DMS79 treated with DMSO at 0.1 percent for 48 hours (cell line): ENCODE measurements around the gene PEBP1.

Source experiments
- DNase-seq: peaks from one replicate; lab custom pipeline; 2025; lab: John Stamatoyannopoulos, UW

PEBP1 gene

DNA sequence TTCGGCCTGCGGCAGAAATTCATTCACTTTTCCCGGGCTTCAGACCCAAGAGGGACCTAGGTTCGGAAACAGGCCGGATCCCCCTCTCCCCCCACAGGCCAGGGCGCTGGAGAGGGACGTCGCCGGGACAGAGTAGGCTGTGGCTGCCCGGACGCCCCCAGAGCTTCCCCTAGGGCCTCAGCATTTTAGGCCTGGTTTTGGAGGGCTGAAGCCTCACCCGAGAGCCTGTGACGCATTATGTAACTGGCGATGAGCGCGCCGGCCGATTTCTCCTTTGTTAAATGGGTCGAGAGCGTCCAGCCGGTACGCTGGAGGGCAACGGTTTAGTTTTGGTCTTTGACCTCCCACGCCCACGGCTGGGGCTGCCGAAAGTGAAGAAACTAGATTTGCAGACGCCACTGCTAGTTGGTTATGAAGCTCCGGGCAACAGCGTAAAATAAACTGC is 657 bp downstream of the PEBP1 start:
- peak; percentile 5 for DNase-seq

DNA sequence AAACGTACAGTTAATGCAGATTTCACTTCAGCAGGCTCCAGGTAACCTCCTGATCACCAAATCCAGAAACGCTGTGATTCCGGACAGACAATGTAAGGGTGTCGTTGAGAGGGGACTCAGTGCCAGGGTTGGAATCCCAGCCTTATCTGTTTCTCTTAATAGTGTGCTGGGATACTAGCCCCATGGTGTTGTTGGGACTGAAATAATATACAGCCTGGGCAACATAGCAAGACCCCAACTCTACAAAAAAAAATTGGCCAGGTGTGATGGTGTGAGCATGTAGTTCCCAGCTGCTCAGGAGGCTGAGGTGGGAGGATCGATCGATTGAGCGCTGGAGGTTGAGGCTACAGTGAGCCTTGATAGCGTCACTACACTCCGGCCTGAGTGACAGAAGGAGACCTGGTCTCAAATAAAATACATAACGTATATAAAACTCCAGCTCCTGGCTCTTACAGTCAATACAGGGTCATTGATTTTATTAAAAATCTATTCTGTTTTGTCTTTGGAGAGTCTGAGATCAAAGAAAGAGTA is 1.3 kb downstream of the PEBP1 start:
- no peak for DNase-seq

DNA sequence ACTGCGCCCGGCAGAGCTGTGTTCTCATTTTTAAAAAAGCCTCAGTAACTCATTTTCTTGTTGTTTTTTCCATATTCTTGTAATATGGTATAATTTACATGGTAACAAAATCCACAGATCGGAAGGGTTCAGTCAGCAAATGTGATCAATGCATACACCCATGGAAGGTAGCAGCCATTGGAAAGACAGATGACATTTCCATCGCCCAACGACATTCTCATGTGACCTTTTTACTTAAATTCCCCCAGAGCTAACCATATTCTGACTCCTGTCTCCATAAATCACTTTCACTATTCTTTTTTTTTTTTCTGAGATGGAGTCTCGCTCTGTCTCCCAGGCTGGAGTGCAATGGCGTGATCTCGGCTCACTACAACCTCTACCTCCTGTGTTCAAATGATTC is 4.9 kb downstream of the PEBP1 start:
- no peak for DNase-seq

DNA sequence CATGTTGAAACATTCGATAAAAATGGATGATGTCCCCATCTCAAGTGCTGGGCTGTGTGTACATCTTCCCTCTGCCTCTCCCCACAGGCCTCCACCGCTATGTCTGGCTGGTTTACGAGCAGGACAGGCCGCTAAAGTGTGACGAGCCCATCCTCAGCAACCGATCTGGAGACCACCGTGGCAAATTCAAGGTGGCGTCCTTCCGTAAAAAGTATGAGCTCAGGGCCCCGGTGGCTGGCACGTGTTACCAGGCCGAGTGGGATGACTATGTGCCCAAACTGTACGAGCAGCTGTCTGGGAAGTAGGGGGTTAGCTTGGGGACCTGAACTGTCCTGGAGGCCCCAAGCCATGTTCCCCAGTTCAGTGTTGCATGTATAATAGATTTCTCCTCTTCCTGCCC is 8.6 kb downstream of the PEBP1 start:
- no peak for DNase-seq

DNA sequence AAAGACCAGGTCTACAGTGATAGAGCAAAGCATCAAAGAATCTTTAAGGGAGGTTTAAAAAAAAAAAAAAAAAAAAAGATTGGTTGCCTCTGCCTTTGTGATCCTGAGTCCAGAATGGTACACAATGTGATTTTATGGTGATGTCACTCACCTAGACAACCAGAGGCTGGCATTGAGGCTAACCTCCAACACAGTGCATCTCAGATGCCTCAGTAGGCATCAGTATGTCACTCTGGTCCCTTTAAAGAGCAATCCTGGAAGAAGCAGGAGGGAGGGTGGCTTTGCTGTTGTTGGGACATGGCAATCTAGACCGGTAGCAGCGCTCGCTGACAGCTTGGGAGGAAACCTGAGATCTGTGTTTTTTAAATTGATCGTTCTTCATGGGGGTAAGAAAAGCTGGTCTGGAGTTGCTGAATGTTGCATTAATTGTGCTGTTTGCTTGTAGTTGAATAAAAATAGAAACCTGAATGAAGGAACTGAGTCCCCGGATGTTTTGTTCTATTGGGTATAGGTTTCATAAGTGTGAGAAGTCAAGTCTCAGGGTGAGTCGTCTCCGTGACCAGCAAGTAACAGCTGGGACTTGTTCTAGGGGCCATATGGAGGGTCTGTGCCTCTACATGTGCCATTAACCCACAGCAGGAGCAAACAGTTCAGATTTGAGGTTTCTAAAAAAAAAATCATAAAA is 9.3 kb downstream of the PEBP1 start:
- no peak for DNase-seq

DNA sequence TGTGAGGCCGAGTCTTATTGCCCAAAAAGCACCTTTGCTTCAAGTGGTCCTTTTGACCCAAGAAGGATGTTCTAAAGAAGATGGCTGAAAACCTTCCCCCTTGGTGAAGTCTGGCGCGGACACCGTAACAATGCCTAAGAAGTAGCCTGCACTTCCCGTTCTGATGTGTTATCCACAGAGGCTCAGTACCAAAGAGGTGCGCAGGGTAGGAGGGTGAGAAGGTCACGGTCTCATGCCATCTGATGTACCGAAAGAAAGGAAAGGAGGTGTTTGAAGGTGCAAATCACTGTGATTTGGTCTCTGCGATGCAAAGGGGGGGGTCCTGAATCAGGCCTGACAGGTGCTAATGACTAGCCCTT is 9.9 kb downstream of the PEBP1 start:
- no peak for DNase-seq

DNA sequence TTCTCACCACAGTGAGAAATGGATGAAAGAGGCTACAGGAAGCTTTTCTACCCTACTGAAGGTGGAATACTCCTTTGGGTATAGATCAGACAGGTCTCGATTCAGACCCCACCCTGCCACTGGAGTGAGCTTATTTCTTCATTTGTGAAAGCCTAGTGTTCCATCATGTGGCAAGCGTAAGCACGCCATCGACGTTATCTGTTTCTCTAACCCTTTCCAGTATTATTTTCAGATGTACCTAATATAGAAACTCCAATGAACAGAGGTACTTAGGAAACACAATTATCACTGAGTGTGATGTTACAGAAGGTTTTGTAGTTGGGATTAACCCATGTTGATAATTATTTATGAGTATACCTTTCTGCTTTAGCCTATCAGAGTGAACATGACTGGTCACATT is 12.4 kb downstream of the PEBP1 start:
- DNase-seq: no peak

DNA sequence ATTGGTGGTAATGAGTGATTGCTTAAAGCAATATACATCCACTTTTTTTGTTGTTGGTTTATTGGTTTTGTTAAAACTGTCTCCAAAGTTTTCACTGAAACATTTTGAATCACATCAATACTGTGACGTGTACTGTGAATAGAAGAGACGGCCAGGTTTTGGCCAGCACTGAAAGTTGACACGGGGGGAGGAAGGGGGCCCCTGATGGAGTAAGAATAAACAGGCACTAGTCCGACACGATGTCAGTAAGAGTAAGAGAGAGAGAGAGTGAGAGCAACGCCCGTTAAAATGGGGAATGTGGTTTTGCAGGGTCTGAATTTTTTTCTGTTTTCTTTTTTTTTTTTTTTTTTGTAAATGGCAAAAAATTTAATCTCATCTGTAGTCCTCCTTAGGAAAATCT is 14.7 kb downstream of the PEBP1 start:
- no peak for DNase-seq

DNA sequence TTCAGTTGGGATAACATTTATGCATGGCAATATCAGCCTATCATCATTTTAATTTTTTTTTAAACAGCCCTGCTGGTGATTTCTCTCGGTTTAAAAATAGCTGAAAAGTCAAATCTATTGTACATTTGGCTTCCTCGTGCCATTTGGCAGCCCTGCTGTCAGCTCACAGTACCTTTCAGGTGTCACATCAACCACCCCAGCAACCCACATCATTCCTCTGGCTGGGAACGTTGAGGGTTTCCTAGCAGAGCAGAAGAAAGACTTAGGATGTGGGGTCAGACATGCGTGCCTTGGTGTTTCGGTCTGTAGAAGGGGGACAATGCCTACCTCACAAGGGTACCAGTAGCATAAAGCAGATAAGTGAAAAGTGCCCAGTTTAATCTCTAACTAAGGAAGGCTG is 15.8 kb downstream of the PEBP1 start:
- DNase-seq: no peak

DNA sequence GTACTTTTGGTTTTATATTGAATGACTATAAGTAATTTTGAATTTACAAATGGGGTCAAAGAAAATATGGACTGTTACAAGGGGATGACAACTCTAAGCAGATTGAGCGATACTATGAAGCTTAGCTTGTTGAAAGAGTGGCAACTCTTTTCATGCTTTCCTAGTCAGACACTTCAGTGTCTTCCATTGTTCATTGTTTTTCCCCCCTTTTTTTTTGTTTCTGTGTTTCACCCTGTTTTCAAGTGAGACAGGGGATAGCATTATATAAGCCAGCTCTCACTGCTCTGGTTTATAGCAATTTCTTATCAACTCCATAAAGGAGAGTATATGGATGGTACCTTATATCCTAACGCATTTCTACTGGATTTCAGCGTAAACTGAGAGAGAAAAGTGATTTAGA is 24.6 kb downstream of the PEBP1 start:
- no peak for DNase-seq

DNA sequence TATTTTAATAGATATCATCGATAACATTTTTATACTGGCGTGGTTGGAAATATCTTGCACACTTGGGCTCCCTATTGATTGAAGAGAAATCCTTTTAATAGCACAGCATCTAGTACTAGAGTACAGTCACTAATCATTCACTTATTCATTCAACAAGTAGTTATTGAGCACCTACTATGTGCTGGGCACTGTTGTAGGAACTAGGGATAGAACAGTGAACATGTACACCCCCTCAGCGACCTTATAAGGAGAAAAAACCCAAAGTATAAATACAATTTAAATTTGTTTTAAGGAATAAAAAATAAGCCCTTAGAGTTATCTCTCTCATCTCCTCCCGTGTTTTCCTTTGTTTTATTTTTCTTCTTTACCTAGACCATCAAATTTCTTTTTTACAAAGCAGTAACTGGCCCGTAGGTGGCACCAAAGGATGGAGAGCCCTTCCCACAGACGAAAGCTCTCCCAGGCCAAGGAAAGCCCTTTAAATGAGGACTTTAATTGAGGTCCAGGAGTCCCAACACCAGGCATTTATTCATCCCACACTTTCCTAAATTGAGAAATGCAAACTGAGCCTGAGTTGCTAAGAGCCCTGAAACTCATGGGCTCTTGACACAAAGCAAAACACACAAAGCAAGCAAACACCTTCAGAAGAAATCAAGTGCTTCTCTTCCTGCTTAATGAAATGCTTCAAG is 29.0 kb downstream of the PEBP1 start:
- peak; percentile 15 for DNase-seq

DNA sequence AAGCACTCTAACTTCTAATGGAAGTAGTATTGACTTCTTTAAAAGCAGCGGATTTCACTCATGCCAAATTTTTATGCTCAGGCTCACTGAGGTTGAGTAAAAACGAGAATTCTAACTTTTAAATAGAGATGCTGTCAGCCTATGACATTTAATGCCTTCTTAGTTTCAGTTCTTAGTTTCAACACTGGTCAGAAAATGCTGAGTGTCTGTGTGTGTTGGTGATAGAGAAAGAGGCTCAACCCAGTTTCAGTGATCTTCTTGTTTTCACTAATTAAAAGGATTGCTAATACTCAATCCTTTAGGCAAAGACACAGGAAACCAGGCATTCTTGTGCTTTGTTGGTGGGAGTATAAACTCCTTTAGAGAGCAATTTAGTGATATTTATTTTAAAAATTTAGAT is 31.0 kb downstream of the PEBP1 start:
- DNase-seq: no peak

DNA sequence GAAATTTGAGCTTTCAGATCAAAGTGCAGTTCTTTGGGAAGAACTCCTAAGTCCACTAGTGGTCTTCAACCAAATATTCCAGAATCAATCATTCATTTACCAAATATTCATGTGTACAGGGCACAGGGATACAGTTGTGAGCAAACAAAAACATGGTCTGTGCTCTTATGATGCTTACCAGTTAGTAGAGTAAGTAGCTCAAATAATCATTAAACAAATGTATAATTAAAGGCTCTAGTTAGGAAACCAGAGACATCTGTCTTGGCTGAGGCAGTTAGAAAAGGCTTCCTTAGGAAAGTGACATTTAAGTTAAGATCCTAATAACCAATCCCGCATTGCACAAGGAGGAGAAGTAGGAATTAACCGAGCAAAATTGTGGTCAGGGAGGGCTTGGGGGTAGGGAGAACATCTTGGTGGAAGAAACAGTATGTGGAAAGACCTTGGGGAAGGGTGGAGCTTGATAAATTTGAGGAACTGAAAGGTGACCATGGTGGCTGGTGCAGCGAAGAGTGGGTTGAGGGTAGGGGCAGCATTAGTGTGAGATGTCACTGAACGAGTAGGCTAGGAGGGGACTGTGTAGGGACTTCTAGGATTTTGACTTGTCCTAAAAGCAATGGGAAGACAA is 40.0 kb downstream of the PEBP1 start:
- no peak for DNase-seq

DNA sequence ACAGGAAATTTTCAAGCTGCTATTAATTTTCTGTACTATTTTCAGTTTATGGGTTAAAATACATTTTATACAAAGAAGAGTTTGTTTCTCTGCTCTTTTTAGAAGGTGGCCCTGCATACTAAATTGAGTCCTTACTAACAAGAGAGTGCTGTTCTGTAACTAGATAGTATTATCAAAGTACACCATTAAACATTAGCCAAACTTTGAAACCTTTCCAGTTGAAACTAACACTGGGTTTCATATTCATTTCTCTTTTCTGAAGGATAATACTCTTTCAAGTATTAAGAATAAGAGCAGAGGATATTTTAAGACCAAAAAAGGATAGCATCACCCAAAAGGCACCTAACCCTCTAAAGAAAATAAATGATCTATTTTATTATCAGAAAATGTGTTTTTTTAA is 47.2 kb downstream of the PEBP1 start:
- DNase-seq: no peak

DNA sequence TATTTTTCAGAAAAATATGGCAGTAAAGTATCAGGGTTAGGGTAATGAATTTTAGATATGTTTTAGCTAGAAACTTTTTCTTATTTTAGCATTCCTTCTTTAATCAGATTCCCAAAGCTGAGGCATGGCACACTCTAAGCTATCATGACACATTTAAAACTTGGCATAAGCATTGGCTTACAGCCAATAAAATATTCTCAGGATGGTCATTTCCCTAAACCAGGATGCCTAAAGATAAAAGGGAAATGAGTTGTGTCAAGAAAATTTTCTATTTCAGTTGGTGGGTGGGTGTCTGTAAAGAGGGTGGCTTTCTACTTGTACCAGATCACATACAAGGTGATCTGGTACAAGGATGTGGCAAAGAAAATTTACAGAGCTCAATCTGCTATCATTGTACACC is 47.8 kb downstream of the PEBP1 start:
- DNase-seq: no peak

DNA sequence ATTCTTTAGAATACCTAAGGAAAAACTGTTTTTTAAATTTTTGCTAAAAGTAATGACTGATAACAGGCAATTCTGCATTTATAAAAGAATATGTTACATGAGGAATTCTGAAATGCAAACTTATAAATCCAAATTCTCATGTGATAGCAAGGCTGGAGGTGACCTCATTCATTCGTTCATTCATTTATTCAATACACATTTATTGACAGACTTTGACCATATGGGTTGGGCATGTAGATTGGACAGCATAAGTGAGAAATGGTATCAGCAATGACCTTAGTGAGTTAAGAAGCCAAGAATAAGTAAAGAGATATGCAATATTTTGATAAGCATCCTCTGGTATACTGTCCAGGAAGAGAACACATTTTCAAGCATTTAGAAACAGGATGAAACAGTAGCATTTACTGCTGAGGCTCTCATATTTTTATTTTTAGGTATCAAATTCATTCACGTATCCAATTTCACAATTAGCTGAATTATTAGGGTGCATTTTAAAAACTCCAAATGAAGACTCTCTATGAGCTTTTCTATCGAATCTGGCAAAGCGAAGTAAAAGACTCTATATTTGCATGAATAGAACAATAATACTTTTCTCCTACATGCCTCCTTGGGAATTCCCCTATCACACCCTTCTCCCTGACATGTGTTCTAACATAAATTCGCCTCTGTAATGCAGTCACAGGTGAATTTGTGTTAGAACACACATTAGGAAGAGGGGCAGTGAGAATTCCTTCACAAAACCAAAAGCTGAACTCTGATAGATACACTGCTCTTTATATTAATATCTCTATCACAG is 49.9 kb downstream of the PEBP1 start:
- DNase-seq: no peak

DNA sequence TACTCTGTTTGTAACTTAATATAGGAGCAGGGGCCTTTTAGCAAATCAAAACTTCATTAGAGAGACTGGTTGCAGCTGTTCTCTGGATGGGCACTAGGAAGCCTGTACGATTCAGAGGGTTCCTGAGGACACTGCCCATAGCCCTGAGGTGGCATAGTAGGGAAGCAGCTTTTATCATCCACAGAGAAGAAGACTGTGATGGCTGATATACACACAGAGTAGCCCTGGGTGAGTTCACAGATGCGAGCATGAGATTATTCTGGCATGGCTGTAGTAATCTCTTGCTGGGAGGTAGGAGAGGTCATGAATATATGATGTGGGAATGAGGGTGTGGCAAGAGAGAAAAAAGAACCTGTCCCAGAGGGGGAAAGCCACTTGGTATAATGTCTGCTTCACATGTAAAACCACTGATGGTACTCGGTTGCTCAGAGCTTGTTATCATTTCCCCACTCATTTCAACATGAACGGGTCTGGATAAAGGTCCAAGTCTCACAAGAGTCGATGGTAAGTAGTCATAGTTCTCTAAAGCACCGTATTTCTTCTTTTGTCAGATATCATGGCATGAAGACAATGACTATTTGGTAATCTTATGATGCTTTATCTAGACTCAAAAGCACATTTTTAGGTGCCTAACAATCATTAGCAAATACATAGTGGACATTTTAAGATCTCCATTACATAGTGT is 52.0 kb downstream of the PEBP1 start:
- DNase-seq: no peak

DNA sequence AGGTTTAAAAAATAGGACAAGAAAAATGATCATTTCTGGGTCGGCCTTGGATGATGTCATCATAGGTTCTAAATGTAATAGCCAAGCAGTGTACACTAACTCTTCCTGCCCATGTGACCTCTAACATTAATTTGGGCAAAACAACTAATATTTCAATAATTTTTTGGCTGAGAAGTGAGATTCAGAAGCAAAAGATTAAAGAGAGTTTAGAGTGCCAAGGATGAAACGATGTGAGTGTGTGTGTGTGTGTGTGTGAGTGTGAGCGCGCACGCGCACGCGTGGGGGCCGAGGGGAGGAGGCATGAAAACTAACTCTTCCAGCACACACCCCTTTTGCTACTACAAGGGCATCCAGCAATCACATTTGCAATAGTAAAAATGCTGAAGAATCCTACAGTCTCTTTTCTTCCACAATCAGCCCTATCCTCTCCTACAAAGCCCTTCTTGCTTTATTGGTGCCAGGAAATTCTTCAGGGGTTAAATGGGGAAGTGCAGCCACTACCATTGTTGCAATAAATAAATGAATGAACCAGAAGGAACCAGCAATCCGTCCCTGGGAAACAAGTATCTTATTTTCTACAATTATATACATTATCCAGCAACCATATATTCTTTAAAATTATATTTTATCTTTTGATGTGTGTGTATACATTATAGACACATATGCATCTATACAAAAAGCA is 52.9 kb downstream of the PEBP1 start:
- no peak for DNase-seq

DNA sequence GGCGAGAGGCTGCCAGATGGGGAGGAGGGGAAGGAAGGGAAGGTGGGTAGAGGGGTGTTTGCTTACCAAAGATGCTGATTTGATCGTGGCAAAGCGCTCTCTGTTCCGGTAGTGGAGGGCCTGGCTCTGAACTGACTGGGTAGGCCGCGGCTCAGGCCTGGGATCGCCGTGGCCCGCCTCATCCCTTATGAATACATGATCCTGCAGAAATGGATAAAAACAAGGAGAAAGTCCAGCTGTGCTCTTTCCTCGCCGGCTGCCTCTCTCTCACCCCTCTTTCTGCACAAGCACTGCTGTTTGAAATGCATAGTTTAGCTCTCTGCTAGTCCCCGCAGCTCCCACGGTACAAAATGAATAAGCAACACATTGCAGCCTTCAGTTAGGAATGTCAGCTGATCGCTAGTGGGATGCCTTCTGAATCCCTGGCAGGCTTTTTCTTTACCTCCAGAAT is 53.8 kb downstream of the PEBP1 start:
- no peak for DNase-seq

DNA sequence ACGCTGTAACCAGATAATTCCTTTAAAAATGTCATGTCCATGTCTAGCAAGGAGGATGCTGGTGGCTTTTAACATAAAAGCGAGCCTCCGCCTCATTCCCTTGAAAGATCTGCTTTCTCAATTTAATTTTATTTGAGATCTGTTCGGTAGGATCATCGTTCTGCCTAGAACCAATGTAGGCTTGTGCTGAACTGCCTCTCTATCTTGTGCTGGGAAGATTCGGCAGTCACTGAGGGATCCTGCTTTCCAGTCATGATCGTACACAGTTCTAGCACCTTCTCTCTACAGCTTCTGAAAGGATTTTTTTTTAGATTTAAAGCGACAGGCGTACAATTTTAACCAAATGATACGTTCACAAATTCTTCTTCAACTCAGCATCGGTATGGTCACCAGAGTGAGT is 54.3 kb downstream of the PEBP1 start:
- DNase-seq: no peak

DNA sequence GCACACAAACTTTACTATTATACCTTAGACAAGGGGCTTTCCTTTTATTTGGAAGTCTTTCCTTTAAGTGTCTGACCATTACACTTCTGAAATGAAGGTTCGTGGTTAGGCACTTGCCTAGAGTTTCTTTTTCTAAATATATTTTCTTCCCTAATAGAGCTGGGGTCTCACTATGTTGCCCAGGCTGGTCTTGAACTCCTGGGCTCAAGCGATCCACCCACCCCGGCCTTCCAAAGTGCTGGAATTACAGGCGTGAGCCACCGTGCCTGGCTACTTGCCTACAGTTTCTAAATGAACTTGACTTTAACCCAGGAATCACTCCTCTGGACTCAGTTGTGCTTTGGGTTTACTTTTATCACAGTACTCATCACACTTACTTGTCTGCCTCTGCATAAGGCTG is 57.6 kb downstream of the PEBP1 start:
- DNase-seq: no peak
